ENCODE measurements around the gene DUSP9.

Gene DUSP9

GRCh38 chrX:153622661-153623309 is 24.2 kb upstream of the DUSP9 start:
- DNase-seq (ENCODE audit: low read depth) = no peak

- no peak for DNase-seq (ENCODE audit: low read depth)
These were observed 23.5 kb upstream of the DUSP9 start for GRCh38 chrX:153623310-153624029.

DNA sequence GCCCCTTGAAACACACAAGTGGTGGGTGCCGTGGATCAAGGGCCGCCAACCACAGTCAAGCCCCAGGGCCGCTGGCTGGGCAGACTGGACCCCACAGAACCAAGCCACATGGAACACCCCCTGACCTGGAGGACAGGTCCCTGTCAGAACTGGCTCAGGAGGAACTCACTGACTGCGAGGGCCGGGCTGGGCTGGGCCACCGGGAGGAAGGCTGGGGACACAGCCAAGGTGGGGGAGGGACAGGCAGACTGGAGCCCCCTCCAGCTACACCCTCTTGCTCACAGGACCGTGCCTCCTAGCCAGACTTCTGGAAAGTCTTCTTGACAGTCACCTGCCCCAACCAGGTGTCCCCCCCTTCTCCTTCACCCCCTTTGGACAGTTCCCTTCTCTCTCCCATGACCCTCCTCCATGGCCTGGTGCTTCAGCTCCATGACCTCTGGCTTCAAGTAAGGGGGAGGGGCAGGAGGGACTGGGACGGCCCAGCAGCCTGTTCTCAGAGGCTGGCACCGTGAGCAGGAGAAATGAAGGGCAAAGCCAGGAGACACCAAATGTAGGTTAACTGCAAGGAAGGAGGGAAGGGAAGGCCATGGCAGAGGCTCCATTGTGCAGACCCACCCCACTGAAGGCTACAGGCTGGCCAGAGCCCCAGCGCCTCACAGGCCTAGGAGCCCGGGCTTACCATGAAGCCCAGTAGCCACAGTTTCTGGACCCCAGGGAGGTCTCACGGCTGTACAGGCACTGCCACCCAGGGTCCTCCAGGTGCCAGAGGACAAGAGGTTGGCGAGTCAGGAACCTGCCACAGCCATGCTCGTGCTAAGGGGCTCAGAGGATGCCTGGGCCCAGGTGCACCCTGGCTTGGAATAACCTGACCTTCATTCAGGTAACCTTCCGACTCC is 22.6 kb upstream of the DUSP9 start:
- DNase-seq (ENCODE audit: low read depth) = no peak

- no peak for DNase-seq (ENCODE audit: low read depth)
These were observed 21.6 kb upstream of the DUSP9 start for GRCh38 chrX:153625271-153626024.

DNA sequence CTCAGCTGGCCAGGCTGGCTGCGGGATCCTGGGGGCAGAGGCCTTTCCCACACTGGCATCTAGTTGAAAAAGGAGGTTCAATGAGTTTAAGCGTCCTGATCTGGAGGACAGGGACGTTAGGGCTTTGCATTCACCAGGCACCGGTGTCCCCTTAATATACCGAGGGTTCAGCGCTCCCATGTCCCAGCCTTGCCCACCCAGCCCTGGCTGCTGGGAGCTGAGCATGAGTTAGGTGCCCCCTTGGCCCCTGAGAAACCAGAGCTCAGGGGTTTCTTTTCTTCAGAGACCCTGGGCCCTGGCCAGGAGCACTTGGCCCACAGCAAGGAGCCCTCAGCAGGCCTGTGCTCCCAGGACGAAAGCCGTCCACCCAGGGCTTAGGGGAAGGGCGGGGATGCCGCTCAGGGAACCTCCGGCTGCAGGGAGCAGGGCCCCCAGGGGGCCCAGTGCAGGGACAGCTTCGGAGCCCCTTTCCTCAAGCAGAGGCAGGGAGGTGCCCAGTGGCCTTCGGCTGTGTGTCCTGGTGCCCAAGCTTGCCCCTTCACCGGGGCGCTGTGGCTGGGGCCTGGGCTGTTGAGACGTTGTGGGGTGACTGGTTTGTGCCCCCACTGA is 20.9 kb upstream of the DUSP9 start:
- no peak for DNase-seq (ENCODE audit: low read depth)

- DNase-seq (ENCODE audit: low read depth) = no peak
These were observed 19.9 kb upstream of the DUSP9 start for GRCh38 chrX:153626863-153627674.

- DNase-seq (ENCODE audit: low read depth) = no peak
These were observed 19.3 kb upstream of the DUSP9 start for GRCh38 chrX:153627675-153628111.

DNA sequence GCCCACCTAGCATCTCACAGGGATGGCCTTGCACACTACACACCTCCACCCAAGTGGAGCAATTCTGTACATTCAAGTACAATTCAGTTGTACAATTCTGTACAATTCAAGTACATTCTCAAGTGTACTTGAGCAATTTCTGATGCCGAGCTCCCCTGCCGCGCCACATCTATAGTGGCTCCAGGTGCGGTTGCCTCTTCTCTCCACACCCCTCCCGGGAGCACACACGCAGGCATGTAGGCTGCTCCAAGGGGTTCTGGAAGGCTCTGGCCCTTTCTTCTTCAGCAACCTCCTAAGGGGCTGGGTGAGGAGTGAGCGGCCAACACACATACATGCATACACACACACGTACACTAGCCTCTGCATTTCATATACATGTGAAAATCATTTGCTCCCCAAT is 18.9 kb upstream of the DUSP9 start:
- no peak for DNase-seq (ENCODE audit: low read depth)

DNA sequence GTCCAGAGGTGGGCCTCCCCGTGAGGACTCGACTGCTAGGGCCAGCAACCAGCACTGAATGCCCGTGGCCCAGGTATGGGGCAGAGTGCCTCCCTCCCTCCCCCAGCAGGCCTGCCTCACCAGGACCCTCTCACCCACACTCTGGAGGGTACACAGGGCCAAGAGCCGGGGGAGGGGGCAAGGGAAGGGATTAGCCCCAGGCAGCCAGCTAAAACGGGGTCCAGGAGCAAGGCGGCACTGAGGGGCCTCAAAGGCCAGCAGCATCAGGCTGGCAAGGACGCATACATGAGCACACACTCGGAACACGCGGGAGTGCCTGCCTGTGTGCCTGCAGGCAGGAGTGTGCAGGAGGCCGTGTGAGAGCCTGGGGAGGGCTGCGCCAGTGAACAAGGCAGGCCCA is 18.3 kb upstream of the DUSP9 start:
- DNase-seq (ENCODE audit: low read depth) = no peak

DNA sequence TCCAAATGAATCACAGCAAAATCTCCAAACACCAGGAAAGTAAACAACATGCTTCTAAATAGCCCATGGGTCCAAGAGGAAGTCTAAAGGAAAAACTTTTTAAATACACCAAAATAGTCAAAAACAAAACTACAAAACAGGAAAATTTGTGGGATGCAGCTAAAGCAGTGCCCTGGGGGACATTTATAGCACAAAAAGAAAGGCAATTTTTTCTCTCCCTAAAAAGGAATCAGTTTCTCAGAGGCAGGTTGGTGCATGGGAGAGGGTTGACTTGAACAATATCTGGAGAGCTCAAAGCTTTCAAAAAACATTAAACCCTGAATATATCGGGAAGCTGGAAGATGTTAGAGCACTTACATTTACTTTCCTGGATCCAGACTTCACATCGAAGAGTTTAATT is 15.7 kb upstream of the DUSP9 start:
- DNase-seq (ENCODE audit: low read depth) = no peak

GRCh38 chrX:153631907-153632594 is 15.0 kb upstream of the DUSP9 start:
- no peak for DNase-seq (ENCODE audit: low read depth)

DNA sequence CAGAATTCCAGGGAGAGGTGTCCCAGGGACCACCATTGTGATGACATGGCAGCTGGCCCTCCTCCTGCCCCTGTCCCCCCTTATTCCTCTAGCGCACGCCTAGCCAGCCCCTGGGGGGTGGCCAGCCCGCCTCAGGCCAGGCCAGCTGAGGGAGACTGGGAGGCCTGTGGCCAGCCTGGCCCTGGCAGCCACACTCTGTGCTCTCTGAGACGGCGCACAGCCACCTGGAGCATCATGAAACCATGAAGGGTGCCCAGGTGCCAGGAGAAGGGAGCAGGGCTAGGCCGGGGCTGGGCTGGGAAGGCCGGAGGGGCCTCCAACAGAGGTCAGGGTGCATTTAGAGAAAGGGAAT is 14.4 kb upstream of the DUSP9 start:
- no peak for DNase-seq (ENCODE audit: low read depth)

DNA sequence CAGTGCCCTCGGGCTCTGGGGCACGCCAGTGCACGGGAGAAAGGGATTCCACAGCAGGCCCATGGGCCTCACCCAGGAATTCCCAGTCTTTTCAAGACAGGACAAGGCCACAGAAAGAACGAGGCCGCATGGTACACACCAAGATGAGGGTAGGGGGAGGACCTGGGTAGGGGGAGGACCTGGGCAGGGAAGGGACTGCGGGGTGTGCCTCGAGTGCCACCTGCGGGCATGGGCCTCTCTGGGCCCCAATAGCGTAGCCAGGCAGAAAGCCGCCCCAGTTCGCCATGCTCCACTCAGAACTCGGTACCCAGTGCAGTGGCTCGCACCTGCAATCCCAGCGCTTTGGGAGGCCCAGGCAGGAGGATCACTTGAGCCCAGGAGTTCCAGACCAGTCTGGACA is 14.0 kb upstream of the DUSP9 start:
- DNase-seq (ENCODE audit: low read depth) = no peak

DNA sequence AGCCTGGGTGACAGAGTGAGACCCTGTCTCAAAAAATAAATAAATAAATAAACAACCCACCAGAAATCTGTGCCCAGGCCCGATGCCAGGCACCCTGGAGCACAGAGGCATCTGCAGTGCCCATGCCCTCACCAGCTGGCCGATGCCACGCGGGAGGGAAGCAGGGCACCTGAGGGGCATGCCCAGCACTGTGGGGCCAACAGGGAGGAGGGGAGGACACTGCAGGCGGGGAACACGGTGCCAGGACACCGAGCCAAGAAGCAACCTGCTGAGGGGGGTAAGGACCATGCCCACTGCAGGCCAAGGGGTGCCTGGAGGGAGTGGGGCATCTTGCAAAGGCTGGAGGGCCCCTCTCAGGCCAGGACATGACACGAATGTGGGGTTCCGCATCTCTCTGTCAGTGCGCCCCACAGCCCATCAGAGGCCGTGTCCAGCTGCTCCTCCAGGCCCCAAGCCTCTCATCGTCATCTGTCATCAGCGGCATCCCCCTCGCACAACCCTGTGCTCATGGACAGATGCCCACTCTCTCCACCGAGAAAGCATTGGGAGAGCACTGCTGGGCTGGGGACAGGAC is 13.3 kb upstream of the DUSP9 start:
- DNase-seq (ENCODE audit: low read depth) = no peak

- DNase-seq (ENCODE audit: low read depth) = no peak
These were observed 12.8 kb upstream of the DUSP9 start for GRCh38 chrX:153634236-153634635.

GRCh38 chrX:153634832-153635231 is 12.2 kb upstream of the DUSP9 start:
- DNase-seq (ENCODE audit: low read depth) = no peak

GRCh38 chrX:153635388-153635787 is 11.6 kb upstream of the DUSP9 start:
- DNase-seq (ENCODE audit: low read depth) = no peak

GRCh38 chrX:153635788-153636668 is 11.0 kb upstream of the DUSP9 start:
- DNase-seq (ENCODE audit: low read depth) = no peak

GRCh38 chrX:153636716-153637115 is 10.3 kb upstream of the DUSP9 start:
- no peak for DNase-seq (ENCODE audit: low read depth)
